SKM-1 treated with dmso at 0.1 percent for 144 hours (cell line): Measurements from ENCODE around the gene LGALS1.

Source experiments
- DNase-seq: peaks from one replicate; lab custom pipeline; 2025; ENCODE audit not compliant: unreplicated experiment; lab: John Stamatoyannopoulos, UW

The LGALS1 gene

GRCh38 chr22:37661160-37661924 lies 14.1 kb upstream of the LGALS1 start:
- no peak for DNase-seq

GRCh38 chr22:37662039-37662438 lies 13.4 kb upstream of the LGALS1 start:
- DNase-seq, result no peak

- no peak for DNase-seq
Measured at GRCh38 chr22:37663521-37664140, 11.8 kb upstream of the LGALS1 start.

- no peak for DNase-seq
Measured at GRCh38 chr22:37664249-37665101, 11.0 kb upstream of the LGALS1 start.

GRCh38 chr22:37665487-37665886 lies 9.9 kb upstream of the LGALS1 start:
- DNase-seq, result no peak

- DNase-seq, result no peak
Measured at GRCh38 chr22:37669586-37669985, 5.8 kb upstream of the LGALS1 start.

- DNase-seq, result no peak
Measured at GRCh38 chr22:37672206-37672919, 3.1 kb upstream of the LGALS1 start.

GRCh38 chr22:37672920-37673455 lies 2.4 kb upstream of the LGALS1 start:
- no peak for DNase-seq

GRCh38 chr22:37674248-37674647 lies 1.2 kb upstream of the LGALS1 start:
- DNase-seq, result no peak

- no peak for DNase-seq
Measured at GRCh38 chr22:37675930-37676735, 697 bp downstream of the LGALS1 start.

GRCh38 chr22:37676736-37677492 lies 1.5 kb downstream of the LGALS1 start:
- DNase-seq, result peak; percentile 87

- no peak for DNase-seq
Measured at GRCh38 chr22:37677493-37677974, 2.1 kb downstream of the LGALS1 start.

- no peak for DNase-seq
Measured at GRCh38 chr22:37678372-37678771, 2.9 kb downstream of the LGALS1 start.

GRCh38 chr22:37679670-37680069 lies 4.2 kb downstream of the LGALS1 start:
- DNase-seq, result no peak

GRCh38 chr22:37680191-37680851 lies 4.9 kb downstream of the LGALS1 start:
- DNase-seq, result no peak

GRCh38 chr22:37681001-37681424 lies 5.6 kb downstream of the LGALS1 start:
- DNase-seq, result peak; percentile 5

- DNase-seq, result peak; percentile 88
Measured at GRCh38 chr22:37681556-37682049, 6.2 kb downstream of the LGALS1 start.
